HG03064 (cell line): Measurements from ENCODE around the gene ZNF609.
"Not testable (repeated sequence)": the region's sequence is repeated elsewhere in the genome, so short reads cannot be mapped to it uniquely, and the experiment has no call there.

ENCODE experiments used
- ATAC-seq: cut with Tn5 transposase; IDR thresholded peaks from one replicate; pipeline ENCODE4 v1.9.1; 2021; ENCODE audit warnings: low read depth; ENCODE audit not compliant: unreplicated experiment

The ZNF609 gene

DNA sequence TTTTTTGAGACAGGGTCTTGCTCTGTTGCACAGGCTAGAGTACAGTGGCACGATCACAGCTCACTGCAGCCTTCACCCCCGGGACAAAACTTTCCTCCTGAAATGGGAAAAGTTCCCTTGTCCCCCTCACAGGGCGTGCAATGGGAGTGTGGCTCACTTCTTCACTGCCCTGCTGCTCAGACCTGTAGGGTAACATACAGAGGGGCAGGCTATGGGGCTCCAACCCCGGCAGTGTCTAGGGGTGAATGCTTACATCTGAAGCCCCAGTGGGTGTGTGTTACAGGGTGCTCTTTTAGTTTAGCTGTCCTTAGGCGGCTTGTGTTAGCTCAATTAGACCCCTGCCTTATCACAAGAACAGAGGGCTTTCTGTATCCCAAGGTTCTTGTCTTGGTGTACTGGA lies 157.8 kb downstream of the ZNF609 start:
- ATAC-seq: no peak

- ATAC-seq: no peak
Observed at GRCh38 chr15:64618540-64618939, 158.2 kb downstream of the ZNF609 start.

DNA sequence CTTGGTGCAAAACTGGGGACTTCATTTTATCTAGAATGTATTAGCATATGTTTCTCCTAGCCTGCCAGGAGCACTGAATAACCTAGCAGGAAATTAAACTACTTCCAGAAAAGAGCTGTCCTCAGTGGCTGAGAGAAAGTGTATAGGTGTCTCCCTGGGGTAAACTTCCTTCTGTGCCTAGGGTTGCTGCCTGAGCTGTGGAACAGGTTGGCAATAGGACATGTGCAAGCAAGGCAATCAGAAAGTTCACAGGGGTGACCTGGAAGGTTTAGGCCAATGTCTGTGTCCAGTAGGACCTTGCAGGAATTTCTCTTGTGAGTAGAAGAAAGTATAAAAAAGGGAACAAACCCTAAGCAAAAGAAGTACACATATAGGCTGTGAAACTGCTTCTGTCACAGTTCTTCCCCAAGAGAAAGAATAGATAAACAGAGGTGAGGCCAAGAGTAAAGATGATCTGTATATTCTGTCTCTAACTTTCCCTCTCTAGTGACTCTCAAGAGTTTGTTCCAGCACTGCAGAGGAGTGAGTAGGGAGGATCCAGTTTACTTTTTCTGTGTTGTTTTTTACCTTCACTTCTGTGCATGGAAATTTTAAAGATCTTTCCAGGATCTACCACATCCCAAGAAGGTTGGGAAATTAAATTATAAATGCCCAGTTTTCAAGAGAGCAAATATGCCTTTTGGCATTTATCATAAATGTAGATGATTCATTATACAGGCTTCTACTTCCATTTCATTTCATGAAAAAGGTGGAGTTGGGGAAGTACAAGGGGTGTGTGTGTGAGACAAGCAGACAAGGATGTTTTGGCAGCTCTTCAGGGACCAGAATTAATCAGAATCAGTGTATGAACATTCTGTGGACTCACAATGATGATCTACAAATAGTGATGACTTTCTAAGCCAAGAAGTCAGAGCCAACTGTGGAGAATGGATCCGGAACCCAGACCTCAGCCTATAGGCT lies 159.8 kb downstream of the ZNF609 start:
- no peak for ATAC-seq

- ATAC-seq: no peak
Observed at GRCh38 chr15:64621056-64621455, 160.7 kb downstream of the ZNF609 start.

- peak; percentile 67 for ATAC-seq
Observed at GRCh38 chr15:64622410-64623260, 162.3 kb downstream of the ZNF609 start.

GRCh38 chr15:64623347-64623996 lies 163.1 kb downstream of the ZNF609 start:
- ATAC-seq: no peak

- no peak for ATAC-seq
Observed at GRCh38 chr15:64624242-64624641, 163.9 kb downstream of the ZNF609 start.

GRCh38 chr15:64629063-64629462 lies 168.7 kb downstream of the ZNF609 start:
- no peak for ATAC-seq

DNA sequence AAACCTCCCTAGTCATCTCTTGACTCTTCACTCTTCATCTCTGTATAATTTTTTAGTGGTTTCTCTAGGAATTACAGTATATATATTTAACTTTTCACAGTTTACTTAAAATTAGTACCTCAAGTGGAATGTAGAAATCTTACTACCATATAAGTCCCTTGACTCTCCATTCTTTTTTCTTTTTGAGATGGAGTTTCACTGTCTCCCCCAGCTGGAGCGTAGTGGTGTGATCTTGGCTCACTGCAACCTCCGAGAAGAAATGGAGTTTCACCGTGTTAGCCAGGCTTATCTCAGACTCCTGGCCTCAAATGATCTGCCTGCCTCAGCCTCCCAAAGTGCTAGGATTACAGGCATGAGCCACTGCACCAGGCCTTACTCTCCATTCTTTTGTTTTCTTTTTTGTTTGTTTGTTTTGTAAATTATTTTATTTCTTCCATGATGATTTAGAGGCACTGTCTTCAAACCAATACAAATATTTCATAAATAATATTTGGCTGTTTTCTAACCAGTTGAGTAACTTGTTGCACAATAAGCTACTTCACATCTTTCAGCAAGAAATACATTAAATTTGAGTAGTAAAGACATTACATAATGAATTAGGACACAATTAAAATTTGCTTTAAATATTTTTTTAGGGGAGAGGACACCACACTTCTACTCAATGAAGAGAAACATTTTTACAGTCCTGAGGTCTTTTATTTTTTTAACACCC lies 170.2 kb downstream of the ZNF609 start:
- no peak for ATAC-seq

DNA sequence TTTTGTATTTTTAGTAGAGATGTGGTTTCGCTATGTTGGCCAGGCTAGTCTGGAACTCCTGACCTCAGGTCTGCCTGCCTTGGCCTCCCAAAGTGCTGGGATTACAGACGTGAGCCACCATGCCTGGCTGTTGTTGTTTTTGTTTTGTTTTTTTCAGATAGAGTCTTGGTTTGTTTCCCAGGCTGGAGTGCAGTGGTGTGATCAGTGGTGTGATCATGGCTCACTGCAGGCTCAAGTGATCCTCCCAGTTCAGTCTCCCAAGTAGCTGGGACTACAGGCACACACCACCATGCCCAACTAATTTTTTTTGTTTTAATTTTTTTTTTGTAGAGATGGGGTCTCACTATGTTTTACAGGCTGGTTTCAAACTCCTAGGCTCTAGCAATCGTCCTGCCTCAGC lies 172.3 kb downstream of the ZNF609 start:
- ATAC-seq: not testable (repeated sequence)

DNA sequence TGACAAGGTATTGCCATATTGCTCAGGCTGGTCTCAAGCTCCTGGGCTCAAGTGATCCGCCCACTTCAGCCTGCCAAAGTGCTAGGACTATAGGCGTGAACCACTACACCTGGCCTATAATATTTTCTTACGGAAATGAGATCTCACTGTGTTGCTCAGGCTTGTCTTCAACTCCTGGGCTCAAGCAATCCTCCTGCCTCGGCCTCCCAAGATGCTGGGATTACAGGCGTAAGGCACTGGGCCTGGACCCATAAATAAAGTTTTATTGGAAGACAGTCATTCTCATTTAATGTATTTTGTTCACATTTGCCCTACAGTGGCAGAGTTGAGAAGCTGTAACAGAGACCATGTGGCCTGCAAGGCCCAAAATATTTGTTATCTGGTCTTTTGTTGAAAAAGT lies 173.0 kb downstream of the ZNF609 start:
- ATAC-seq: no peak

GRCh38 chr15:64634027-64634426 lies 173.6 kb downstream of the ZNF609 start:
- peak; percentile 49 for ATAC-seq

DNA sequence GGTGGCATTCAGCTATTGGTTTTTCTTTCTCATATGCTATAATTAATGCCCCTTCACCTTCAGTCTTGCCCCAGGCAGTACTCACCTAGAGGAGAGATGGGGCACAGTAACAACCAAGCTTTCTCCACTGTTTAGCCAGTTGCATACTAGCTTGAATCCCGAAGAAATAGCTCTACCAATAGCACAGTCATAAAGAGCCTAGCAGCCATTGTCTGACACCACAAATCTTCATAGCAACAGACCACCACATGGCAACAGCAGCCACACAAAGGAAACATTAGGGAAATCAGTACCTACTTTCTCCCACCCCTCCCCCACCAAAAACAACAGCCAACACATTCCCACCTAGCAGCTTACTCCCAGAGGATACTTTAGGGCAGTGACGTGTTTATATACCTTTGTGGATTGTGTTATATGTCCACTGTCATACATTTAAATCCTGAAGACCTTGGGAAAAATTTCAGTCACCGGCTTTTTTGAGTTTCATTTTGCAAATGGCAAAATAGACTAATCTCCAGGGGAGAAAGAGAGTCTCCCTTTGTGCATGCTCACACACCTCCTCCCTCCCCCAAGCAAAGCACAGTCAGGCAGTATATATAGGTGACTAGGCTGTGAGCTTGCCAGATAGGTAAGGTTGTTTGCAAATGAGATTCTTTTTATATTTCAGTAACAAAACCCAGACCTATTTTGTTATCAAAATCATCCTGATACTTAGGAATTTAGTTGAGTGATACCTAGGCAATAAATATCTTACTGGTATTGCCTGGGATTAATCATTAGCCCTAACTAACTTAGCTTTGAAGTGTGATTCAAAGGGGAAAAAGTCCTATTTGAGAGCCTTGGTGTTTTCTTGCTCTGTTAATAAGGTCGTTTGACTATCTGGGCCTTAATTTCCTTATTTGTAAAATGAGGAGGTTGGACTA lies 174.5 kb downstream of the ZNF609 start:
- ATAC-seq: no peak

GRCh38 chr15:64635499-64636495 lies 175.4 kb downstream of the ZNF609 start:
- ATAC-seq: no peak

DNA sequence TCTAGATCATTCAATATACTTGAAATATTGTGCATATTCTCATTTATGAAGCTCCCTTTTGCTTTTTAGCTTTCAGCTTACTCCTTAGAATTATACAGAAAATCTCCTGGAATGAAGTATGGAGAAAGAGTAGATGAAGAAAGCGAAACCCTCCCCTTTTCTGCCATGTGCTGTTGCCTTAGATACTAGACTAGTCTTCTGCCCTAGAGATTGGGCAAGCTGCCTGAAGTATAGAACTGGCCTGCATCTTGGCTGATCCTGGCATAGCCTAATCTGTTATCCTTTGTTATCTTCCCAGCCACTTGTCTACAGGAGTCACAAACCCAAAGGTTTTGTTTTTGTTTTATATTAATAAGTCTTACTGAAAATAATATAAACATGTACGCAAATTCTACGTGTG lies 176.2 kb downstream of the ZNF609 start:
- ATAC-seq: no peak

DNA sequence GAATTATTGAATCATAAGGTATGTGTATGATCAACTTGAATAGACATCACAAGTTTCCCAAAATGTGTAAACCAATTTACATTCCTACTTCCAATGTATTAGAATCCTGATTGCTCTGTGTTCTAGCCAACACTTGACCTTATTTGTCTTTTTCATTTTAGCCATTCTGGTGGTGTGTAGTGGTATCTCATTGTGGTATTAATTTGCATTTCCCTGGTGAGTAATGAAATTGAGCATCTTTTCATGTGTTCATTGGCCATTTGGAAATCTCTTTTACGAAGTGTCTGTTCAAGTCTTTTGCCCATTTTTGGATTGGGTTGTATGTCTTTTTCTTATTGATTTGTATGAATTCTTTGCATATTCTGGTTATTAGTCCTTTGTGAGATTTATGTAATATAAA lies 177.0 kb downstream of the ZNF609 start:
- ATAC-seq: no peak

DNA sequence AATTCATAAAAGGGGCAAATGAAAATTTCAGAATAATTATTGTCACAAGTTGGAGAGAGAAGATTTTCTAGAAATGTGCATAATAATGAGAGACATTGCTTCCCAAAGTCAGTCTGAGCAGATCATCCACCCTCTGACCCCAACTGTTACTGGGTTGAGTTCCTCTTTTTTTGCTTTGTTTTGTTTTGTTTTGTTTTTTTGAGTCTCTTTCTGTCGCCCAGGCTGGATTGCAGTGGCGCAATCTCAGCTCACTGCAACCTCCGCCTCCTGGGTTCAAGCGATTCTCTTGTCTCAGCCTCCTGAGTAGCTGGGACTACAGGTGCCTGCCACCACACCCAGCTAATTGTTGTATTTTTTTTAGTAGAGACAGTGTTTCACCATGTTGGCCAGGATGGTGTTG lies 179.4 kb downstream of the ZNF609 start:
- ATAC-seq: not testable (repeated sequence)
